PC-9 (cell line): ENCODE measurements around the gene TYROBP. TPM values are rescaled to one million over a fixed set of nuclear protein-coding genes. Genes with fewer than 3 reads are reported as not detected.

Source experiments
- BruUV-seq: library from RNA; stranded (reverse); fragments of 400-500 nt; replicated peaks from 2 replicates; lab custom pipeline; 2021; lab: Mats Ljungman, UMichigan
- CTCF ChIA-PET: fragments of 300-600 bp; sonication (Branson Sonifier 250); formaldehyde crosslinking; loops from one replicate; lab custom pipeline; 2022; ENCODE audit warnings: antibody characterized with exemption; lab: Charles Lee
- POLR2A ChIA-PET: fragments of 300-600 bp; sonication (Branson Sonifier 250); formaldehyde crosslinking; loops from one replicate; lab custom pipeline; 2022; ENCODE audit warnings: antibody characterized with exemption; ENCODE audit not compliant: unreplicated experiment; lab: Charles Lee
- DNase-seq, 2 experiments: peaks; one replicate each; pipeline versions ENCODE4 v3.0.0 to v3.0.0-alpha.2; 2015 to 2022; ENCODE audit warnings: mixed read lengths in 1 of 2
- H2AFZ ChIP-seq: fragments of 200-600 bp; sonication (generic); 2 replicates; pipeline ENCODE4 v1.8.1; 2017; ENCODE audit warnings: antibody characterized with exemption
- H3F3A ChIP-seq: fragments of 200-600 bp; sonication (generic); 2 replicates; pipeline ENCODE4 v1.8.1; 2017; ENCODE audit warnings: antibody characterized with exemption, mild to moderate bottlenecking, low read depth; ENCODE audit not compliant: insufficient read depth
- H3K27ac ChIP-seq: fragments of 200-600 bp; sonication (generic); 2 replicates; pipeline ENCODE4 v1.6.1; 2016; ENCODE audit warnings: mixed run types
- H3K27me3 ChIP-seq: fragments of 200-600 bp; sonication (generic); 2 replicates; pipeline ENCODE4 v1.6.1; 2016; ENCODE audit warnings: low read depth, mixed run types; ENCODE audit not compliant: insufficient read depth
- H3K36me3 ChIP-seq: fragments of 200-600 bp; sonication (generic); 2 replicates; pipeline ENCODE4 v1.6.1; 2016; ENCODE audit warnings: low read depth, mixed run types
- H3K4me1 ChIP-seq: fragments of 200-600 bp; sonication (generic); replicated peaks from 2 replicates; pipeline ENCODE4 v1.6.1; 2016; ENCODE audit warnings: mixed run types; ENCODE audit not compliant: insufficient read depth
- H3K4me2 ChIP-seq: fragments of 200-600 bp; sonication (generic); 2 replicates; pipeline ENCODE4 v1.6.1; 2017; ENCODE audit warnings: mixed run types
- H3K4me3 ChIP-seq: fragments of 200-600 bp; sonication (generic); 2 replicates; pipeline ENCODE4 v1.6.1; 2016; ENCODE audit warnings: mixed run types
- H3K79me2 ChIP-seq: fragments of 200-600 bp; sonication (generic); 2 replicates; pipeline ENCODE4 v1.6.1; 2017; ENCODE audit warnings: low read depth, mixed run types
- H3K9me2 ChIP-seq: fragments of 200-600 bp; sonication (generic); 2 replicates; pipeline ENCODE4 v1.8.1; 2017; ENCODE audit warnings: mild to moderate bottlenecking; ENCODE audit not compliant: insufficient read depth
- H3K9me3 ChIP-seq: fragments of 200-600 bp; sonication (generic); 2 replicates; pipeline ENCODE4 v1.8.1; 2016; ENCODE audit warnings: low read depth; ENCODE audit not compliant: insufficient read depth
- H4K20me1 ChIP-seq: fragments of 200-600 bp; sonication (generic); 2 replicates; pipeline ENCODE4 v1.8.1; 2017; ENCODE audit not compliant: insufficient read depth
- CTCF ChIP-seq: fragments of 200-600 bp; sonication (generic); conservative IDR thresholded peaks from 2 replicates; pipeline ENCODE4 v1.6.1; 2017; ENCODE audit warnings: mixed run types, antibody characterized with exemption, mild to moderate bottlenecking, moderate library complexity
- EZH2 ChIP-seq: fragments of 200-600 bp; sonication (generic); IDR thresholded peaks from 2 replicates; pipeline ENCODE4 v1.8.0; 2017; ENCODE audit warnings: antibody characterized with exemption, low read depth
- intact Hi-C: fragments of 100-400 bp; cut with micrococcal nuclease; formaldehyde crosslinking; loops from one replicate; pipeline ENCODE4 v1.10.0; 2022; ENCODE audit not compliant: unreplicated experiment
- total RNA-seq: library from RNA; stranded (reverse); gene quantifications from 2 replicates; pipeline ENCODE4 v1.2.3, GENCODE V29; 2021

TYROBP gene
- total RNA-seq, 1 experiment from 2014 or later = not detected

- no peaks in the 10 kb centered on the region for H3K36me3 ChIP-seq
- no peaks in the 10 kb centered on the region for H3K27me3 ChIP-seq
- no peaks in the 10 kb centered on the region for H3K4me1 ChIP-seq
- no peaks in the 10 kb centered on the region for H3F3A ChIP-seq
- H3K9me3 ChIP-seq = no peaks in the 10 kb centered on the region
- DNase-seq = no peak
- H3K4me3 ChIP-seq = no peak overlapping the region
- H4K20me1 ChIP-seq = no peaks in the 10 kb centered on the region
- no peak overlapping the region for H3K4me2 ChIP-seq
- TF ChIP-seq EZH2 (no peak), CTCF (no peak)
- CTCF ChIA-PET = no interaction called here
- no peaks in the 10 kb centered on the region for H3K79me2 ChIP-seq
- no peaks in the 10 kb centered on the region for H3K9me2 ChIP-seq
- no peak overlapping the region for H3K27ac ChIP-seq
- POLR2A ChIA-PET = no interaction called here
- no peak overlapping the region for H2AFZ ChIP-seq
- no TSS peak for BruUV-seq
- intact Hi-C loops = no loop called here
Observed at GRCh38 chr19:35887197-35887596, 20.9 kb downstream of the TYROBP start.

DNA sequence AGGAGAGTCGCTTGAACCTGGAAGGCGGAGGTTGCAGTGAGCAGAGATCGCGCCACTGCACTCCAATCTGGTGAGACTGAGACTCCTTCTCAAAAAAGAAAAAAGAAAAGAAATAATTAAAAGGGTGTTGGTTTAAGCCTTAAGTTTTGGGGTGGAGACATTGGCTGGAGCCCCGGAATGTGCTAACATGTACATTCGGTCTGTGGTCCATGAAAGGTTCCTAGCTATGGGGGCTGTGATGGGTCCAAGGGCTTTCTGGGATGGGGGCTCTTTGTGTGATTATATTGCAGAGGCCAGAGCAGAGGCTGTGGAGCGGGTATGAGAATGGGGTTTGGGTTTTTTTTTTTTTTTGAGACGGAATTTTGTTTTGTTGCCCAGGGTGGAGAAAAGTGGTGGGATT is 22.2 kb downstream of the TYROBP start:
- Histone ChIP-seq H3F3A (no peaks in the 10 kb centered on the region), H3K9me3 (no peaks in the 10 kb centered on the region), H3K4me3 (no peak overlapping the region), H4K20me1 (no peaks in the 10 kb centered on the region), H3K27me3 (no peaks in the 10 kb centered on the region), H3K4me1 (no peaks in the 10 kb centered on the region), H3K36me3 (no peaks in the 10 kb centered on the region), H3K9me2 (no peaks in the 10 kb centered on the region), H3K4me2 (no peak overlapping the region), H3K27ac (no peak overlapping the region), H3K79me2 (no peaks in the 10 kb centered on the region), H2AFZ (no peak overlapping the region)
- TF ChIP-seq EZH2 (no peak), CTCF (no peak)
- POLR2A ChIA-PET = no interaction called here
- DNase-seq = no peak
- intact Hi-C loops = no loop called here
- CTCF ChIA-PET = interaction anchor here (0.6 kb wide), 1 partner anchor 102 kb away, joined by 5 read pairs; no protein-coding TSS in a partner anchor
- no TSS peak for BruUV-seq

GRCh38 chr19:35885225-35885738 is 22.8 kb downstream of the TYROBP start:
- Histone ChIP-seq H3K4me1 (no peaks in the 10 kb centered on the region), H3F3A (no peaks in the 10 kb centered on the region), H3K4me3 (no peak overlapping the region), H3K4me2 (no peak overlapping the region), H3K27me3 (no peaks in the 10 kb centered on the region), H3K36me3 (no peaks in the 10 kb centered on the region), H3K9me2 (no peaks in the 10 kb centered on the region), H4K20me1 (no peaks in the 10 kb centered on the region), H3K27ac (no peak overlapping the region), H3K79me2 (no peaks in the 10 kb centered on the region), H3K9me3 (no peaks in the 10 kb centered on the region), H2AFZ (no peak overlapping the region)
- TF ChIP-seq EZH2 = no peak
- TF ChIP-seq CTCF = no peak
- DNase-seq = no peak
- CTCF ChIA-PET = no interaction called here
- POLR2A ChIA-PET = no interaction called here
- BruUV-seq = no TSS peak
- intact Hi-C loops = no loop called here
